SK-N-SH (cell line): ENCODE measurements around the gene SF3B1. TPM values are rescaled to one million over a fixed set of nuclear protein-coding genes. Genes with fewer than 3 reads are reported as not detected.

ENCODE experiments used
- CTCF ChIA-PET: fragments of 300-600, 350-600 bp; formaldehyde crosslinking; extraction: SDS; loops from one replicate; lab custom pipeline; 2021; lab: Yijun Ruan, JAX
- POLR2A ChIA-PET: fragments of 350-600 bp; sonication (Branson Sonifier 250); formaldehyde crosslinking; extraction: SDS; loops from one replicate; lab custom pipeline; 2020; ENCODE audit warnings: antibody characterized with exemption, inconsistent platforms; lab: Yijun Ruan, JAX
- DNase-seq: peaks from one replicate; pipeline ENCODE4 v3.0.0; 2012
- H2AFZ ChIP-seq: fragments of 200-600 bp; sonication (generic); 2 replicates; pipeline ENCODE4 v1.8.1; 2016; ENCODE audit warnings: antibody characterized with exemption, mild to moderate bottlenecking, low read depth
- H3F3A ChIP-seq: fragments of 200-600 bp; sonication (generic); replicated peaks from 2 replicates; pipeline ENCODE3; 2016; ENCODE audit warnings: antibody characterized with exemption, mild to moderate bottlenecking; ENCODE audit not compliant: insufficient read depth
- H3K27ac ChIP-seq, 2 experiments: fragments of 200-500 bp in 1 of 2; fragments of 200-600 bp in 1 of 2; sonication (Bioruptor generic) in 1 of 2; sonication (generic), shearing (Covaris generic) in 1 of 2; 2 replicates each; pipeline versions ENCODE4 v1.5.1 to v1.6.1; 2014 to 2016; ENCODE audit warnings: low read depth in 2 of 2, inconsistent platforms in 1 of 2, low read length in 1 of 2, mild to moderate bottlenecking in 1 of 2, mixed read lengths in 1 of 2
- H3K27me3 ChIP-seq: fragments of 200-600 bp; sonication (generic), shearing (Covaris generic); 2 replicates; pipeline ENCODE4 v1.6.1; 2016; ENCODE audit warnings: mixed run types; ENCODE audit not compliant: insufficient read depth
- H3K36me3 ChIP-seq, 2 experiments: fragments of 200-500 bp in 1 of 2; fragments of 200-600 bp in 1 of 2; sonication (Bioruptor generic) in 1 of 2; sonication (generic) in 1 of 2; replicated peaks in 1 of 2; 2 replicates each; pipeline versions ENCODE3 to v1.5.1; 2014 to 2016; ENCODE audit warnings: low read length in 1 of 2, mild to moderate bottlenecking in 1 of 2; ENCODE audit not compliant: insufficient read depth in 2 of 2, control insufficient read depth in 1 of 2
- H3K4me1 ChIP-seq, 2 experiments: fragments of 200-500 bp in 1 of 2; fragments of 200-600 bp in 1 of 2; sonication (Bioruptor generic) in 1 of 2; sonication (generic), shearing (Covaris generic) in 1 of 2; 2 replicates each; pipeline versions ENCODE4 v1.5.1 to v1.6.1; 2014 to 2016; ENCODE audit warnings: low read depth in 1 of 2, low read length in 1 of 2, mixed run types in 1 of 2; ENCODE audit not compliant: insufficient read depth in 2 of 2, control insufficient read depth in 1 of 2
- H3K4me2 ChIP-seq: fragments of 200-600 bp; sonication (generic), shearing (Covaris generic); 2 replicates; pipeline ENCODE4 v1.6.1; 2017; ENCODE audit warnings: mixed run types
- H3K4me3 ChIP-seq, 2 experiments: fragments of 200-500 bp in 1 of 2; fragments of 200-600 bp in 1 of 2; sonication (Bioruptor generic) in 1 of 2; sonication (generic), shearing (Covaris generic) in 1 of 2; 2 replicates each; pipeline versions ENCODE4 v1.5.1 to v1.8.1; 2014 to 2016; ENCODE audit warnings: low read depth in 2 of 2, inconsistent platforms in 1 of 2, low read length in 1 of 2, mild to moderate bottlenecking in 1 of 2, mixed read lengths in 1 of 2, moderate library complexity in 1 of 2
- H3K79me2 ChIP-seq: fragments of 200-600 bp; sonication (generic); 2 replicates; pipeline ENCODE4 v1.8.1; 2017; ENCODE audit warnings: mild to moderate bottlenecking; ENCODE audit not compliant: insufficient read depth
- H3K9ac ChIP-seq: fragments of 200-600 bp; sonication (generic); 2 replicates; pipeline ENCODE4 v1.6.1; 2017; ENCODE audit warnings: mixed run types
- H3K9me2 ChIP-seq: fragments of 200-600 bp; sonication (generic); 2 replicates; pipeline ENCODE4 v1.6.1; 2017; ENCODE audit warnings: mixed run types
- H3K9me3 ChIP-seq: fragments of 200-600 bp; sonication (generic); 2 replicates; pipeline ENCODE4 v1.6.1; 2017; ENCODE audit warnings: mixed run types, mild to moderate bottlenecking, moderate library complexity
- H4K20me1 ChIP-seq: fragments of 200-600 bp; sonication (generic); 2 replicates; pipeline ENCODE4 v1.6.1; 2017; ENCODE audit warnings: mild to moderate bottlenecking, mixed run types; ENCODE audit not compliant: insufficient read depth
- CHD2 ChIP-seq: fragments of 150-350 bp; IDR thresholded peaks from 2 replicates; pipeline ENCODE4 v1.6.1; 2018; ENCODE audit warnings: low read length; ENCODE audit not compliant: partially characterized antibody
- EP300 ChIP-seq, 2 experiments: IDR thresholded peaks; 2 replicates each; pipeline versions ENCODE4 v1.4.0 to v1.6.1; 2012; ENCODE audit warnings: borderline replicate concordance in 1 of 2, low read depth in 1 of 2, low read length in 1 of 2
- EZH2phosphoT487 ChIP-seq: fragments of 200-600 bp; sonication (generic); IDR thresholded peaks from 2 replicates; pipeline ENCODE4 v1.6.1; 2017; ENCODE audit warnings: low read depth, mixed run types, mild to moderate bottlenecking, antibody characterized with exemption, moderate library complexity, borderline replicate concordance
- FOSL2 ChIP-seq: IDR thresholded peaks from 2 replicates; pipeline ENCODE4 v1.4.0; 2012; ENCODE audit warnings: low read depth, mild to moderate bottlenecking, moderate library complexity, borderline replicate concordance
- FOXJ3 ChIP-seq: sonication (generic); formaldehyde crosslinking; IDR thresholded peaks from 2 replicates; pipeline ENCODE4 v1.5.1; 2020; ENCODE audit warnings: mild to moderate bottlenecking, missing genetic modification reagents
- FOXM1 ChIP-seq: IDR thresholded peaks from 2 replicates; pipeline ENCODE4 v1.4.0; 2012; ENCODE audit warnings: low read depth, mild to moderate bottlenecking
- GATA2 ChIP-seq: sonication (generic); formaldehyde crosslinking; IDR thresholded peaks from 2 replicates; pipeline ENCODE4 v1.5.0; 2020; ENCODE audit warnings: mild to moderate bottlenecking, missing genetic modification reagents
- MEF2A ChIP-seq: IDR thresholded peaks from 2 replicates; pipeline ENCODE4 v1.4.0; 2012; ENCODE audit warnings: low read depth, borderline replicate concordance
- NFIC ChIP-seq: IDR thresholded peaks from 2 replicates; pipeline ENCODE4 v1.4.0; 2012; ENCODE audit warnings: borderline replicate concordance
- NRF1 ChIP-seq: IDR thresholded peaks from 2 replicates; pipeline ENCODE4 v1.6.1; 2012; ENCODE audit warnings: low read depth, mild to moderate bottlenecking, low read length
- RAD21 ChIP-seq: IDR thresholded peaks from 2 replicates; pipeline ENCODE4 v1.6.1; 2012; ENCODE audit warnings: mild to moderate bottlenecking, low read length
- RFX5 ChIP-seq: IDR thresholded peaks from 2 replicates; pipeline ENCODE4 v1.6.1; 2012; ENCODE audit warnings: mild to moderate bottlenecking, improper control_type of control experiment, low read length
- RXRA ChIP-seq: IDR thresholded peaks from 2 replicates; pipeline ENCODE4 v1.4.0; 2012; ENCODE audit warnings: low read depth, mild to moderate bottlenecking, borderline replicate concordance
- SIN3A ChIP-seq: IDR thresholded peaks from 2 replicates; pipeline ENCODE4 v1.6.1; 2012; ENCODE audit warnings: low read depth, mild to moderate bottlenecking, low read length, moderate library complexity, borderline replicate concordance
- SMC3 ChIP-seq: IDR thresholded peaks from 2 replicates; pipeline ENCODE4 v1.6.1; 2012; ENCODE audit warnings: low read depth, low read length, improper control_type of control experiment
- TAF1 ChIP-seq: IDR thresholded peaks from 2 replicates; pipeline ENCODE4 v1.6.1; 2012; ENCODE audit warnings: low read depth, mild to moderate bottlenecking, low read length, moderate library complexity, borderline replicate concordance
- YY1 ChIP-seq: IDR thresholded peaks from 2 replicates; pipeline ENCODE4 v1.4.0; 2012; ENCODE audit warnings: low read depth, mild to moderate bottlenecking
- WGBS: methylation state at CpG from one replicate; pipeline ENCODE4 v1.1.6; 2017; ENCODE audit warnings: low lambda C conversion rate; 5-methylcytosine and 5-hydroxymethylcytosine counted together
- polyA plus RNA-seq, 3 experiments: library from polyadenylated mRNA; depleted of rRNA; stranded (reverse); fragments of >200 nt; gene quantifications; 2 replicates each; pipeline ENCODE4 v1.2.3, GENCODE V29; 2012
- TF ChIP-seq, protein P1 (sequence below): IDR thresholded peaks from 2 replicates; pipeline ENCODE4 v1.4.0; 2012; ENCODE audit warnings: low read depth, borderline replicate concordance
- TF ChIP-seq, protein P2 (sequence below): fragments of 200-600 bp; sonication (generic); IDR thresholded peaks from 2 replicates; pipeline ENCODE4 v1.6.1; 2017; ENCODE audit warnings: antibody characterized with exemption, mild to moderate bottlenecking, moderate library complexity
- TF ChIP-seq, protein P3 (sequence below): IDR thresholded peaks from 2 replicates; pipeline ENCODE4 v1.4.0; 2012; ENCODE audit warnings: low read depth, borderline replicate concordance
- TF ChIP-seq, protein P4 (sequence below): fragments of 150-350 bp; IDR thresholded peaks from 2 replicates; pipeline ENCODE4 v1.6.1; 2016; ENCODE audit warnings: mild to moderate bottlenecking, low read depth, low read length
- TF ChIP-seq, protein P5 (sequence below): IDR thresholded peaks from 2 replicates; pipeline ENCODE4 v1.4.0; 2012; ENCODE audit warnings: low read depth

The SF3B1 gene
- polyA plus RNA-seq, 1 of the 3 experiments (the other 2 are of a cell fraction) = 162 TPM

DNA sequence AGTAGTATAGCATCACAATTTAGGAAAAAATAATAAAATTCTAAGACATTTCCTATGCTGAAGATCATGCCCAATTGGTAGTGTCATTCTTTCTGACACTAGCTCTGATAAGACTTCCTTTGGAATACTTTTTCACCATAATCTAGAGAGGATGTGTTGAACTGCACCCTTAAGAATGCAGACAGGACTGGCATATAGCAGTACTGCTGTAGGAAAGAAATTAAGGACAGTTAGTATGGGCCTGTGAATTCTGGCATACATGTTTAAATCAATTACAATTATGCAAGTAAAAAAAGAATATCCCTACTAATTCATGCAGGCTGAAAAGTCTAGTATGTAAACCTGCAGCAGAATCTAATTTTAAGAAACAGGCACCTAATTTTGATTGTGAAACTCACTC lies 15.4 kb downstream of the SF3B1 start:
- H4K20me1 ChIP-seq = peaks cover 57% of the 10 kb centered on the region

DNA sequence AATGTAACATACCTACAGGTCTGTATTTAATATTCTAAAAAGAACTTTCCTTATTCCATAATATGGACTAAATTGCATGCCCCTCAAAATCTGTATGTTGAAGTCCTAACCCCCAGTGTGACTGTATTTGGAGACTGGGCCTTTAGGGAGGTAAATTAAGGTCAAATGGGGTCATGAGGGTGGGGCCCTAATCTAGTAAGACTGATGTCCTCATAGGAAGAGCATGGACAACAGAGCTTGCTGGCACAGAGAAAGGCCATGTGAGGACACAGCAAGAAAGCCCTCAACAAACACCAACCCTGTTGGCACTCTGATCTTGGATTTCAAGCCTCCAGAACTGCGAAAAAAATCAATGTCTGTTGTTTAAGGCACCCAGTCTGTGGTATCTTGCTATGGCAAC lies 18.6 kb downstream of the SF3B1 start:
- no peak overlapping the region for H2AFZ ChIP-seq
- H3K36me3 ChIP-seq = peaks cover 60 to 77% of the 10 kb centered on the region in 2 experiments
- H3K4me3 ChIP-seq = no peak overlapping the region
- H3K4me1 ChIP-seq = no peaks in the 10 kb centered on the region
- no peak overlapping the region for H3K27ac ChIP-seq
- H3K9me2 ChIP-seq = no peaks in the 10 kb centered on the region
- no peak for DNase-seq
- H3K4me2 ChIP-seq = no peak overlapping the region
- POLR2A ChIA-PET = no interaction called here
- H3K27me3 ChIP-seq = no peaks in the 10 kb centered on the region
- no peaks in the 10 kb centered on the region for H3K9me3 ChIP-seq
- CTCF ChIA-PET = interaction anchor here (0.9 to 1.5 kb wide), 3 partner anchors 10 to 18 kb away, joined by 3 to 4 read pairs (median 3); no protein-coding TSS in a partner anchor
- H4K20me1 ChIP-seq = peaks cover 26% of the 10 kb centered on the region
- peaks cover 85% of the 10 kb centered on the region for H3K79me2 ChIP-seq
- H3K9ac ChIP-seq = no peak overlapping the region
- 100% methylated on average over 1 of the region's 1 CpG for WGBS
- H3F3A ChIP-seq = peaks cover 19% of the 10 kb centered on the region
- TF ChIP-seq MEF2A (no peak), FOSL2 (no peak), CHD2 (no peak), EP300 (IDR thresholded peaks at IDR 0.05; ENCODE audit: borderline replicate concordance in 1 of 2, low read depth in 1 of 2, low read length in 1 of 2) (no peak), NRF1 (no peak), RAD21 (no peak), RXRA (no peak), SIN3A (no peak)
- TF ChIP-seq, protein P1, sequence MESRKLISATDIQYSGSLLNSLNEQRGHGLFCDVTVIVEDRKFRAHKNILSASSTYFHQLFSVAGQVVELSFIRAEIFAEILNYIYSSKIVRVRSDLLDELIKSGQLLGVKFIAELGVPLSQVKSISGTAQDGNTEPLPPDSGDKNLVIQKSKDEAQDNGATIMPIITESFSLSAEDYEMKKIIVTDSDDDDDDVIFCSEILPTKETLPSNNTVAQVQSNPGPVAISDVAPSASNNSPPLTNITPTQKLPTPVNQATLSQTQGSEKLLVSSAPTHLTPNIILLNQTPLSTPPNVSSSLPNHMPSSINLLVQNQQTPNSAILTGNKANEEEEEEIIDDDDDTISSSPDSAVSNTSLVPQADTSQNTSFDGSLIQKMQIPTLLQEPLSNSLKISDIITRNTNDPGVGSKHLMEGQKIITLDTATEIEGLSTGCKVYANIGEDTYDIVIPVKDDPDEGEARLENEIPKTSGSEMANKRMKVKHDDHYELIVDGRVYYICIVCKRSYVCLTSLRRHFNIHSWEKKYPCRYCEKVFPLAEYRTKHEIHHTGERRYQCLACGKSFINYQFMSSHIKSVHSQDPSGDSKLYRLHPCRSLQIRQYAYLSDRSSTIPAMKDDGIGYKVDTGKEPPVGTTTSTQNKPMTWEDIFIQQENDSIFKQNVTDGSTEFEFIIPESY = no peak
- TF ChIP-seq, protein P2, sequence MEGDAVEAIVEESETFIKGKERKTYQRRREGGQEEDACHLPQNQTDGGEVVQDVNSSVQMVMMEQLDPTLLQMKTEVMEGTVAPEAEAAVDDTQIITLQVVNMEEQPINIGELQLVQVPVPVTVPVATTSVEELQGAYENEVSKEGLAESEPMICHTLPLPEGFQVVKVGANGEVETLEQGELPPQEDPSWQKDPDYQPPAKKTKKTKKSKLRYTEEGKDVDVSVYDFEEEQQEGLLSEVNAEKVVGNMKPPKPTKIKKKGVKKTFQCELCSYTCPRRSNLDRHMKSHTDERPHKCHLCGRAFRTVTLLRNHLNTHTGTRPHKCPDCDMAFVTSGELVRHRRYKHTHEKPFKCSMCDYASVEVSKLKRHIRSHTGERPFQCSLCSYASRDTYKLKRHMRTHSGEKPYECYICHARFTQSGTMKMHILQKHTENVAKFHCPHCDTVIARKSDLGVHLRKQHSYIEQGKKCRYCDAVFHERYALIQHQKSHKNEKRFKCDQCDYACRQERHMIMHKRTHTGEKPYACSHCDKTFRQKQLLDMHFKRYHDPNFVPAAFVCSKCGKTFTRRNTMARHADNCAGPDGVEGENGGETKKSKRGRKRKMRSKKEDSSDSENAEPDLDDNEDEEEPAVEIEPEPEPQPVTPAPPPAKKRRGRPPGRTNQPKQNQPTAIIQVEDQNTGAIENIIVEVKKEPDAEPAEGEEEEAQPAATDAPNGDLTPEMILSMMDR = no peak
- TF ChIP-seq, protein P3, sequence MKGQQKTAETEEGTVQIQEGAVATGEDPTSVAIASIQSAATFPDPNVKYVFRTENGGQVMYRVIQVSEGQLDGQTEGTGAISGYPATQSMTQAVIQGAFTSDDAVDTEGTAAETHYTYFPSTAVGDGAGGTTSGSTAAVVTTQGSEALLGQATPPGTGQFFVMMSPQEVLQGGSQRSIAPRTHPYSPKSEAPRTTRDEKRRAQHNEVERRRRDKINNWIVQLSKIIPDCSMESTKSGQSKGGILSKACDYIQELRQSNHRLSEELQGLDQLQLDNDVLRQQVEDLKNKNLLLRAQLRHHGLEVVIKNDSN = no peak
- TF ChIP-seq, protein P4, sequence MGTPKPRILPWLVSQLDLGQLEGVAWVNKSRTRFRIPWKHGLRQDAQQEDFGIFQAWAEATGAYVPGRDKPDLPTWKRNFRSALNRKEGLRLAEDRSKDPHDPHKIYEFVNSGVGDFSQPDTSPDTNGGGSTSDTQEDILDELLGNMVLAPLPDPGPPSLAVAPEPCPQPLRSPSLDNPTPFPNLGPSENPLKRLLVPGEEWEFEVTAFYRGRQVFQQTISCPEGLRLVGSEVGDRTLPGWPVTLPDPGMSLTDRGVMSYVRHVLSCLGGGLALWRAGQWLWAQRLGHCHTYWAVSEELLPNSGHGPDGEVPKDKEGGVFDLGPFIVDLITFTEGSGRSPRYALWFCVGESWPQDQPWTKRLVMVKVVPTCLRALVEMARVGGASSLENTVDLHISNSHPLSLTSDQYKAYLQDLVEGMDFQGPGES = no peak

More for the DNA sequence above, 15.4 kb downstream of the SF3B1 start:
- Histone ChIP-seq H3K9ac (no peak overlapping the region), H3K4me1 (no peaks in the 10 kb centered on the region; a peak in 1 of 4 replicates), H3K4me3 (no peak overlapping the region), H3K27me3 (no peaks in the 10 kb centered on the region), H3K79me2 (peaks cover 96% of the 10 kb centered on the region), H3K4me2 (no peak overlapping the region), H3K27ac (no peak overlapping the region), H2AFZ (no peak overlapping the region), H3K36me3 (peaks cover 58 to 96% of the 10 kb centered on the region in 2 experiments), H3K9me2 (no peaks in the 10 kb centered on the region), H3F3A (peaks cover 19% of the 10 kb centered on the region), H3K9me3 (no peaks in the 10 kb centered on the region)
- DNase-seq = no peak
- ChIA-PET POLR2A (no interaction called here), CTCF (interaction anchor here (1.5 kb wide), 1 partner anchor 306 kb away, joined by 4 read pairs; no protein-coding TSS in a partner anchor)
- TF ChIP-seq, protein P2 = no peak
- TF ChIP-seq GATA2 (no peak), FOXM1 (no peak), NFIC (no peak), SMC3 (no peak), CHD2 (no peak), EZH2phosphoT487 (no peak), RFX5 (no peak), YY1 (no peak), FOSL2 (no peak), FOXJ3 (CRISPR knock-in tag) (no peak), TAF1 (no peak)
- TF ChIP-seq, protein P5, sequence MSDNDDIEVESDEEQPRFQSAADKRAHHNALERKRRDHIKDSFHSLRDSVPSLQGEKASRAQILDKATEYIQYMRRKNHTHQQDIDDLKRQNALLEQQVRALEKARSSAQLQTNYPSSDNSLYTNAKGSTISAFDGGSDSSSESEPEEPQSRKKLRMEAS = no peak
